GM18526 (cell line): ENCODE data around the gene C9orf43.

ENCODE experiments used
- POLR2A ChIP-seq: IDR thresholded peaks from 3 replicates; pipeline ENCODE4 v1.6.1; 2011; ENCODE audit not compliant: insufficient read length; ENCODE audit errors: extremely low read depth

C9orf43 gene

GRCh38 chr9:113452113-113452605 is 41.6 kb downstream of the C9orf43 start:
- no peak for TF ChIP-seq POLR2A

GRCh38 chr9:113454914-113455761 is 44.6 kb downstream of the C9orf43 start:
- no peak for TF ChIP-seq POLR2A

DNA sequence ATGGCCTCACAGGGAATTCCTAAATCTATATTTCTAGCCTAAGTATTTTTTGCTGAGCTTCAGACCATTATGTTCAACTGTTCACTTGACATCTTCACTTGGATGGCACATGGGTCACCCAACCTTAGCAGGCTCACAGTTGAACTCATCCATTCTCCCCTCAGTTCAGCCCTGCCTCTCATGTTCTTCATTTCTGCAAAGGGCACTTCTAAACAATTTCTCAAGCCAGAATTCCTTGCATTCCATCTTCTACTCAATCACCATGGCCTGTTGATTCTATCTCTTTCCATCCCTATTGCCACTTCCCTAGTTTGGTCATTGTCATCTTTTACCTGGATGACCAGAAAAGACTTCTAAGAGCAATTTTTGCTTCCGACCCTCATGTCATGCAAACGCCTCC is 45.7 kb downstream of the C9orf43 start:
- TF ChIP-seq POLR2A, result no peak

DNA sequence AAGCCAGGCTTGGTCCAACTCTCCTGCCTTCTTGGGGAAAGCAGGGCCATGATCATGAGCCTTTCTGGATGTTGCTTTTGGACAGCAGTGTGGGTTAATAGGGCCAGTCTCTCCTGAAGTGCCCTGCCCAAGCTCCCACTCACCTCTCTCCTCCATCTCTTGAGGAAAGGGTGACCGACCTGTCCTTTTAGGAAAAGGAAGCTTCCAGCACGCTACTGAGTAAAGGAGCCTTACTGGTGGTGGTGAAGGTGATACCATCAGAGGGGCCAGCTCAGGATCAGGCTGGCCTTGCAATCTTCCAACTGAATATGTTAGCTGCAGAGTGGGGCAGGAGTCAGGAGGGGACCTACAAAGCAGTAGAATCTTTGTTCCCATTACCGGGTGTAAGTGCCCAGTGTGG is 50.7 kb downstream of the C9orf43 start:
- TF ChIP-seq POLR2A, result no peak

GRCh38 chr9:113461943-113462342 is 51.4 kb downstream of the C9orf43 start:
- TF ChIP-seq POLR2A, result no peak

DNA sequence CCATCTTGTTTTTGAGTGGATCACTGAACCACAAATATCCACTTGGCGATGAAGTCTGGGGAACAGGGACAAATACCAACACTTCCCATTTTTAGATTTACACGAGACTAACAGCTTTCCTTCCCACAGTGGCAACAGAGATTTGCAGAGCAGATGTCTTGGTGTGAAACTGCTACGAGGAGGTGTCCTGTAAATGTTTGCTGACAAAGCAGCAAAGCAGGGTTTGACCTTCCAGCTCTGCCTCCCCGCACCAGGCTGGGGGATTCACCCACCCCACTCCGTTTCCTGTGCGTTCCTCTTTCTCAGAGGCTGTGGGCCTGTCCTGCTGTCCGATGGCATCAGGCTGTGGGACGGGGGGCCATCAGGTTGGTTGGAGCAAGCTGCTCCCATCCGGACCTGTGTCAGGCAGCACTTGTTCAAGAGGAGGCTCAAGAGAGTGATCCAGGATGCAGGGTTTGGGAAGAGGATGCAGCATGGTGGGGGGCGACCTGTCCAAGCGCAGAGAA is 52.3 kb downstream of the C9orf43 start:
- TF ChIP-seq POLR2A, result no peak

- no peak for TF ChIP-seq POLR2A
These were observed 53.1 kb downstream of the C9orf43 start, which contains the start of gene RGS3 for GRCh38 chr9:113463418-113464285. RGS3 (plus strand) TSS chr9:113463727; CDS start chr9:113463803, 76 bp downstream.

GRCh38 chr9:113464286-113464660 is 53.7 kb downstream of the C9orf43 start:
- TF ChIP-seq POLR2A, result no peak

GRCh38 chr9:113465599-113466140 is 55.1 kb downstream of the C9orf43 start:
- TF ChIP-seq POLR2A, result no peak

DNA sequence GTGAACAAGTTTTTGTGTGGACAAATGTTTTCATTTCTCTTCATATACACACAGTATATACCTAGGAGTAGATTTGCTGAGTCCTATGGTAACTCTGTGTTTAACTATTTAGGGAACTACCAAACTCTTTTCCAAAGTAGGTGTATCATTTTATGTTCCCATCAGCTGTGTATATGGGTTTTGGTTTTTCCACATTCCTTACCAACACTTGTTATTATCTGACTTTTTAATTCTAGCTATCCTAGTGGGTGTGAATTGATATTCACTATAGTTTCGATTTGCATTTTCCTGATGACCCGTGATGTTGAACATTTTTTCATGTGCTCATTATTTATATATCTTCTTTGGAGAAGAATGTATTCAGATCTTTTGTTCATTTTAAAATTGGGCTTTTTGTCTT is 56.6 kb downstream of the C9orf43 start:
- no peak for TF ChIP-seq POLR2A

GRCh38 chr9:113468716-113469448 is 58.3 kb downstream of the C9orf43 start:
- no peak for TF ChIP-seq POLR2A

GRCh38 chr9:113471143-113471542 is 60.6 kb downstream of the C9orf43 start:
- TF ChIP-seq POLR2A, result no peak

- no peak for TF ChIP-seq POLR2A
These were observed 61.0 kb downstream of the C9orf43 start for GRCh38 chr9:113471566-113471965.

DNA sequence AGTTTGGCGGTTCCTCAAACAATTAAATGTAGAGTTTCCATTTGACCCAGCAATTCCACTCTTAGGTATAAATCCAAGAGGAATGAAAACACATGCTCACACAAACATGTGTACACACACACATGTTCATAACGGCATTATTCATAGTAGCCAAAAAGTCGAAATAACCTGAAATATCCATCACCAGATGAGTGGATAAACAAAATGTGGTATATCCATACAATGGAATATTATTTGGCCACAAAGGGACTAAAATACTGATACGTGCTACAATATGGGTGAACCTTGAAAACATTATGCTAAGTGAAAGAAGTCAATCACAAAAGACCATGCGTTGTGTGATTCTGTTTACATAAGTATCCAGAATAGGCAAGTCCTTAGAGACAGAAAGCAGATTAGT is 61.7 kb downstream of the C9orf43 start:
- no peak for TF ChIP-seq POLR2A

DNA sequence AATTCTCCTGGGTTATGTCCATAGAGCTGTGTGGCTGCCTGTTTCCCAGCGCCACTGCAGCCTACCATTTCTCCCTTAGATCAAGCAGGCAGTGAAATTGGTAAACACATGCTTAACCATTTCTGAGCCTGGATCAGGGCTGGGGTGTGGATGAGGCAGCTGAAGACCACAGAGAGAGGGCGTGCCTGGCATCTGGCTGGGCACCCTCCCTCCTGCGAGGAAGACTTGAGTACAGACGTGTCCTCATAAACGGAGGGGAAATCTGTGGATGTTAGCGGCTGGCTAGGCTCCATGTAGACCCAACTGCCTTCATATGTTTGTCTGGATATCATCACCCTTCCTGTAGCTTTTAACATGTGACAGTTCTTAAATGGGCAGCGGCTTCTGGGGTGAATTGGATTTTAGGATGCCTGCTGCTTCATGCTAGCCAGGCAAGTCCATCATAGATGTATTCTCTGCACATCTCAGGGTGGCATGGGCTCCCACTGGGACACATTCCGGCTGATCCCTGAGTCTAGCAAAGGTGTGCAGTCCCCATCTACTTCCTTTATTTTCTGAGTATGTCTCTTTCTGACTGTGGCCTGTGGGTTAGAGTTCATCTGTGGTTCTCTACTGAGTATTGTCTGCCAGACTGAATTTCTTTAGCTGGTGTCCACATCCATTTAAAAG is 63.9 kb downstream of the C9orf43 start:
- no peak for TF ChIP-seq POLR2A

- no peak for TF ChIP-seq POLR2A
These were observed 64.5 kb downstream of the C9orf43 start for GRCh38 chr9:113475031-113475430.
